ENCODE results near the gene NOS3.

Gene NOS3

DNA sequence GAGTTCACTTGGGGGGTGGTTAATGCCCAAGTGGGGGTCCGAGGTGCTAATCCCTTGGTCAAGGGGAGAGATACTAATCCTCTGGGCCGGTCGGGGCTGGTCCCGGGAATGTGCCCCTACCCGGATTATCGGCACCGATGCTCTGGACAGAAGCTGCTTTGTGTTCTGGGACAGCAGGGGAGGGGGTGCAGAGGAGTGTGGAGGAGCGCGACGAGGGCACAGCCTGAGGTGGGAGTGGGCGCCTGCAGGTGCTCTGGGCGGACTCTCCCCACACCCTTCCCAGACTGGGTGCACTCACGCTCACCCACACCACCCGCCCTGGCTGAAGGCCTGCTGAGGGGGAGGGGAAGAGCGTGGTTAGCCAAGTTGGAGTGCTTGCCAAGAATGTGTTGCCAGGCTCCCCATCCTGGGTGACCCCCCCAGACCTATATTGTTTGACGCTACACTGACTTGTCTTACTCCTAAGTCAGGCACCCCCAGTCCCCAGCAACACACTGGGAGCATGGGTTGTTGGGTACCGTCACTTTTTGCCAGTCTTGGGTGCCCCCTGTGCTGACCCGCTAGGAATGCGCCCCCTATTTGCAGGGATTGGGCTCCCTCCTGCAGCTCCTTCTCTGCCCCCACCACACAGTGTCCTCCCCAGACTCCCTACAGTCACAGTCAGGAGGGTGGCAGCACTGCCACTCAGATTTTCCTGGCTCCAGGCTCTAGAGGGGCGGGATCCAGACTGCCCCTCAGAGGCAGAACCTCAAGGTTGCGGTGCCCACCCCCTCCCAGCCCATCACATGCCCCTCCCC lies 69.8 kb downstream of the NOS3 start:
- DNase-seq, result no peak

GRCh38 chr7:151061213-151062110 lies 70.6 kb downstream of the NOS3 start:
- DNase-seq, result no peak

DNA sequence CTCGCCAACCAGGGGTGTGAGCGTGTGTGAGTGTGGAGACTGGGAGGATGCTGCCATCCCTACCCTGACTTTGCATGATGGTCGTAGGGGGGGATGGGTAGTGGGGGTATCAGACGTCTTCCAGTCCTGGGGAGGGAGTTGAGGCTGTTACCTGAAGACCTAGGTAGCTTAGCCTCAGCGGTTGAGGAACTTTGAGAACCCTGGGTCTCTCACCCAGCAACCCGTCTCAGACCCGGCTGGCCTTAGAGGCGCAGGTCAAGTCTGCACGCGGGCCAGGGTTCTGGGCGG lies 71.2 kb downstream of the NOS3 start:
- DNase-seq, result no peak

DNA sequence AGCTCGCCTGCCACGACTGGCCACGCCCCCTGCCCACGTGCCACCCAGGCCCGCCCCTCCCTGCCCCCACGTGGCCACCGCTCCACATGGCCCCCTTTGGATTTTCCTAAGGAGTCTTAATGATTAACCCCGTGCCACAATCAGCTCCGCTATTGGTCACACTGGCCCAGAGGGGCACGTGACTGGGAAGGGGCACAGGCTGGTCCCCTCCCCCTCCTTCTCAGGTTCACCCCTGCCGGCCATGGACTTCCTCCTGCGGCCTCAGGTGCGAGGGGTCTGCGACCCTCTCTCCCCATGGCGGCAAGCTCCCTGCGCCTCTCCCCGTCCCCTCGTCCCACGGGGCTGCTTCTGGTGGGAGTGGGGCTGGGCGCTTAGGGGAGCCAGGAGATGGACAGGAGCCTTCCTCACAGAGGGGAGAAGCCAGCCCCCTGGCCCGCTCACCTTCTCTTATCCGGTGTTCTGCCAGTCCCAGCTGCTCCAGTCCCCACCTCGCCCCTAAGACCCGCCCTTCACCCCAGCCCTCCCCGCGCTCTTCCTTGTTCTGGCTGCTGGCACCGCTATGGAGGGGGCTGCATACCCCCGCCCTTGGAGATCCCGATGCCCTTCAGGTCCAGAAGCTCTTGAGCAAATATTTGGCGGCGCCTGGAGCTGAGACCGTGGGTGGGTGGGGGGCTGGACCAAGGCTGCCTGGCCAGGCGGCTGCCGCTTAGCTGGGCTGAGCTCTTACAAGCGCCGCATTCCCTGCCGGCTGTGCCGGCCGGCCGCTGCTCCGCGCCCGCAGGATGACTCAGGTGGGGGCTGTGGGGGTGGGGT lies 71.8 kb downstream of the NOS3 start:
- DNase-seq, result no peak

DNA sequence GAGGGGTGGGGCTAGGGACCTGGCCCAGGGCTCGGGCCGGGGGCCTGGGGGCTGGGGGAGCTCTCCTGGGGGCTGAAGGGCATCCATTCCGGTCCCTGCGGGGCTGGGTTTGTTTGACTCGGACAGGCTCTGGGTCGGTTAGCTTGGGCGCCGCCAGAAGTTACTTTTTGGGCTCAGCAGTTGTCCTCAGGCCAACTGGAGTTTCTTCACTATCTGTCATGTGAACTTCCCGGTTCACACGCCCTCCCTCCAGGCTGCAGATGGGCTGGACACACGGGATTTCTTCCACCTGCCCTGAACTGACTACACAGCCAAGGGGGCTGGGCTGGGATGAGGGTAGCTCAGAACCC lies 72.4 kb downstream of the NOS3 start:
- no peak for DNase-seq

Data from SHP77 treated with DMSO at 0.1 percent for 48 hours (cell line).